GM23248 (cell line): ENCODE measurements around the gene NAT14.

Source experiments
- EZH2 ChIP-seq: fragments of 200-600 bp; sonication (generic); IDR thresholded peaks from 2 replicates; pipeline ENCODE4 v1.6.1; 2018; ENCODE audit warnings: antibody characterized with exemption, mild to moderate bottlenecking; ENCODE audit not compliant: insufficient read depth, poor library complexity, severe bottlenecking
- EZH2phosphoT487 ChIP-seq: fragments of 200-600 bp; sonication (generic); IDR thresholded peaks from 2 replicates; pipeline ENCODE4 v1.6.1; 2018; ENCODE audit warnings: antibody characterized with exemption, moderate library complexity, mild to moderate bottlenecking, low read depth; ENCODE audit not compliant: insufficient read depth

GRCh38 chr19:55447421-55448174 lies 37.4 kb upstream of the NAT14 start:
- no peak for TF ChIP-seq EZH2phosphoT487
- TF ChIP-seq EZH2: no peak
